Measurements from ENCODE around the gene CSPG4. TPM values are rescaled to one million over a fixed set of nuclear protein-coding genes. Genes with fewer than 3 reads are reported as not detected.

CSPG4 gene
- total and polyA plus RNA-seq, 2 of the 8 experiments (the other 6 are each of a cell fraction or from before 2014, with no cell fraction given), result 1.4 to 3.0 TPM

DNA sequence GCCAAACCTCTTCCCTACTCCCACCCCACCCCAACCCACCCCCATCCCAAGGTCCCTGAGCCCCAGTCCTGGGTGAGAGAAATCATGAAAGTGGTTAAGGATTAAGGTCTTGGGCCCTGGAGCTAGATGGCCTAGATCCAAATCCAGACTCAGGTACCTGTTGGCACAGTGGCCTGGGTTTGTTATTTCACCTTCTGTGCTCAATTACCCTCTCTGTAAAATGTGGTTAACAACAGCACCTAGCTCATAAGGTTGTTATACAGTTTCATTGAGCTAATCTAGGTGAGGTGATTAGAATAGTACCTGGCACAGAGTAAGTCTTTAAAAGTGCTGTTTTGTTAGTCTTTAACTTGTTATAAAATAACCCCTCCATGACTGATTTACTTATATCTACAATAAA, 80.7 kb downstream of the CSPG4 start (continued):
- TF ChIP-seq, protein P1, sequence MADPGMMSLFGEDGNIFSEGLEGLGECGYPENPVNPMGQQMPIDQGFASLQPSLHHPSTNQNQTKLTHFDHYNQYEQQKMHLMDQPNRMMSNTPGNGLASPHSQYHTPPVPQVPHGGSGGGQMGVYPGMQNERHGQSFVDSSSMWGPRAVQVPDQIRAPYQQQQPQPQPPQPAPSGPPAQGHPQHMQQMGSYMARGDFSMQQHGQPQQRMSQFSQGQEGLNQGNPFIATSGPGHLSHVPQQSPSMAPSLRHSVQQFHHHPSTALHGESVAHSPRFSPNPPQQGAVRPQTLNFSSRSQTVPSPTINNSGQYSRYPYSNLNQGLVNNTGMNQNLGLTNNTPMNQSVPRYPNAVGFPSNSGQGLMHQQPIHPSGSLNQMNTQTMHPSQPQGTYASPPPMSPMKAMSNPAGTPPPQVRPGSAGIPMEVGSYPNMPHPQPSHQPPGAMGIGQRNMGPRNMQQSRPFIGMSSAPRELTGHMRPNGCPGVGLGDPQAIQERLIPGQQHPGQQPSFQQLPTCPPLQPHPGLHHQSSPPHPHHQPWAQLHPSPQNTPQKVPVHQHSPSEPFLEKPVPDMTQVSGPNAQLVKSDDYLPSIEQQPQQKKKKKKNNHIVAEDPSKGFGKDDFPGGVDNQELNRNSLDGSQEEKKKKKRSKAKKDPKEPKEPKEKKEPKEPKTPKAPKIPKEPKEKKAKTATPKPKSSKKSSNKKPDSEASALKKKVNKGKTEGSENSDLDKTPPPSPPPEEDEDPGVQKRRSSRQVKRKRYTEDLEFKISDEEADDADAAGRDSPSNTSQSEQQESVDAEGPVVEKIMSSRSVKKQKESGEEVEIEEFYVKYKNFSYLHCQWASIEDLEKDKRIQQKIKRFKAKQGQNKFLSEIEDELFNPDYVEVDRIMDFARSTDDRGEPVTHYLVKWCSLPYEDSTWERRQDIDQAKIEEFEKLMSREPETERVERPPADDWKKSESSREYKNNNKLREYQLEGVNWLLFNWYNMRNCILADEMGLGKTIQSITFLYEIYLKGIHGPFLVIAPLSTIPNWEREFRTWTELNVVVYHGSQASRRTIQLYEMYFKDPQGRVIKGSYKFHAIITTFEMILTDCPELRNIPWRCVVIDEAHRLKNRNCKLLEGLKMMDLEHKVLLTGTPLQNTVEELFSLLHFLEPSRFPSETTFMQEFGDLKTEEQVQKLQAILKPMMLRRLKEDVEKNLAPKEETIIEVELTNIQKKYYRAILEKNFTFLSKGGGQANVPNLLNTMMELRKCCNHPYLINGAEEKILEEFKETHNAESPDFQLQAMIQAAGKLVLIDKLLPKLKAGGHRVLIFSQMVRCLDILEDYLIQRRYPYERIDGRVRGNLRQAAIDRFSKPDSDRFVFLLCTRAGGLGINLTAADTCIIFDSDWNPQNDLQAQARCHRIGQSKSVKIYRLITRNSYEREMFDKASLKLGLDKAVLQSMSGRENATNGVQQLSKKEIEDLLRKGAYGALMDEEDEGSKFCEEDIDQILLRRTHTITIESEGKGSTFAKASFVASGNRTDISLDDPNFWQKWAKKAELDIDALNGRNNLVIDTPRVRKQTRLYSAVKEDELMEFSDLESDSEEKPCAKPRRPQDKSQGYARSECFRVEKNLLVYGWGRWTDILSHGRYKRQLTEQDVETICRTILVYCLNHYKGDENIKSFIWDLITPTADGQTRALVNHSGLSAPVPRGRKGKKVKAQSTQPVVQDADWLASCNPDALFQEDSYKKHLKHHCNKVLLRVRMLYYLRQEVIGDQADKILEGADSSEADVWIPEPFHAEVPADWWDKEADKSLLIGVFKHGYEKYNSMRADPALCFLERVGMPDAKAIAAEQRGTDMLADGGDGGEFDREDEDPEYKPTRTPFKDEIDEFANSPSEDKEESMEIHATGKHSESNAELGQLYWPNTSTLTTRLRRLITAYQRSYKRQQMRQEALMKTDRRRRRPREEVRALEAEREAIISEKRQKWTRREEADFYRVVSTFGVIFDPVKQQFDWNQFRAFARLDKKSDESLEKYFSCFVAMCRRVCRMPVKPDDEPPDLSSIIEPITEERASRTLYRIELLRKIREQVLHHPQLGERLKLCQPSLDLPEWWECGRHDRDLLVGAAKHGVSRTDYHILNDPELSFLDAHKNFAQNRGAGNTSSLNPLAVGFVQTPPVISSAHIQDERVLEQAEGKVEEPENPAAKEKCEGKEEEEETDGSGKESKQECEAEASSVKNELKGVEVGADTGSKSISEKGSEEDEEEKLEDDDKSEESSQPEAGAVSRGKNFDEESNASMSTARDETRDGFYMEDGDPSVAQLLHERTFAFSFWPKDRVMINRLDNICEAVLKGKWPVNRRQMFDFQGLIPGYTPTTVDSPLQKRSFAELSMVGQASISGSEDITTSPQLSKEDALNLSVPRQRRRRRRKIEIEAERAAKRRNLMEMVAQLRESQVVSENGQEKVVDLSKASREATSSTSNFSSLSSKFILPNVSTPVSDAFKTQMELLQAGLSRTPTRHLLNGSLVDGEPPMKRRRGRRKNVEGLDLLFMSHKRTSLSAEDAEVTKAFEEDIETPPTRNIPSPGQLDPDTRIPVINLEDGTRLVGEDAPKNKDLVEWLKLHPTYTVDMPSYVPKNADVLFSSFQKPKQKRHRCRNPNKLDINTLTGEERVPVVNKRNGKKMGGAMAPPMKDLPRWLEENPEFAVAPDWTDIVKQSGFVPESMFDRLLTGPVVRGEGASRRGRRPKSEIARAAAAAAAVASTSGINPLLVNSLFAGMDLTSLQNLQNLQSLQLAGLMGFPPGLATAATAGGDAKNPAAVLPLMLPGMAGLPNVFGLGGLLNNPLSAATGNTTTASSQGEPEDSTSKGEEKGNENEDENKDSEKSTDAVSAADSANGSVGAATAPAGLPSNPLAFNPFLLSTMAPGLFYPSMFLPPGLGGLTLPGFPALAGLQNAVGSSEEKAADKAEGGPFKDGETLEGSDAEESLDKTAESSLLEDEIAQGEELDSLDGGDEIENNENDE (IDR thresholded peaks at IDR 0.05; ENCODE audit: insufficient replicate concordance, low read length), result no peak
- no peak for TF ChIP-seq NRF1 (IDR thresholded peaks at IDR 0.05; ENCODE audit: low read depth, low read length)
- no peak for TF ChIP-seq ASH2L (IDR thresholded peaks at IDR 0.05; ENCODE audit: low read length)
- no peak for TF ChIP-seq HDAC6 (IDR thresholded peaks at IDR 0.05; ENCODE audit: low read depth, low read length)
- no peak for TF ChIP-seq EGR1 (IDR thresholded peaks at IDR 0.05; ENCODE audit: borderline replicate concordance, low read depth, low read length)
- TF ChIP-seq JUND (IDR thresholded peaks at IDR 0.05; ENCODE audit: low read length), result no peak
- TF ChIP-seq CEBPB (IDR thresholded peaks at IDR 0.05; ENCODE audit: low read depth, low read length), result no peak
- TF ChIP-seq, protein P2, sequence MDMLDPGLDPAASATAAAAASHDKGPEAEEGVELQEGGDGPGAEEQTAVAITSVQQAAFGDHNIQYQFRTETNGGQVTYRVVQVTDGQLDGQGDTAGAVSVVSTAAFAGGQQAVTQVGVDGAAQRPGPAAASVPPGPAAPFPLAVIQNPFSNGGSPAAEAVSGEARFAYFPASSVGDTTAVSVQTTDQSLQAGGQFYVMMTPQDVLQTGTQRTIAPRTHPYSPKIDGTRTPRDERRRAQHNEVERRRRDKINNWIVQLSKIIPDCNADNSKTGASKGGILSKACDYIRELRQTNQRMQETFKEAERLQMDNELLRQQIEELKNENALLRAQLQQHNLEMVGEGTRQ (IDR thresholded peaks at IDR 0.05; ENCODE audit: low read length), result no peak

All from H1 (cell line).